H1 (cell line): Measurements from ENCODE around the gene TBCE. TPM values are rescaled to one million over a fixed set of nuclear protein-coding genes. Genes with fewer than 3 reads are reported as not detected.

Experiments
- CTCF ChIA-PET: fragments of 300-600 bp; sonication (Branson Sonifier 250); formaldehyde crosslinking; loops from one replicate; lab custom pipeline; 2021; ENCODE audit not compliant: partially characterized antibody; lab: Charles Lee
- POLR2A ChIA-PET: fragments of 300-600 bp; sonication (Branson Sonifier 250); formaldehyde crosslinking; loops from one replicate; lab custom pipeline; 2021; ENCODE audit warnings: inconsistent platforms; ENCODE audit not compliant: partially characterized antibody; lab: Charles Lee
- DNase-seq, 2 experiments: peaks; one replicate each; pipeline versions ENCODE4 v3.0.0 to v3.0.0-alpha.2; 2010 to 2022; ENCODE audit warnings: low spot score in 2 of 2, low read depth in 1 of 2, mixed read lengths in 1 of 2
- FAIRE-seq: peaks from 2 replicates; lab custom pipeline; 2011; peaks lifted over from hg19 to GRCh38; lab: Jason Lieb, UNC
- H2AFZ ChIP-seq: 2 replicates; pipeline ENCODE4 v1.8.1; 2012; ENCODE audit warnings: low read length, inconsistent platforms
- H2AK5ac ChIP-seq: 2 replicates; pipeline ENCODE4 v1.6.1; 2013; ENCODE audit warnings: low read depth, low read length
- H2BK120ac ChIP-seq: replicated peaks from 2 replicates; pipeline ENCODE3; 2013; ENCODE audit warnings: low read depth, low read length, inconsistent platforms
- H2BK12ac ChIP-seq: 2 replicates; pipeline ENCODE4 v1.6.1; 2013; ENCODE audit warnings: low read depth, low read length
- H2BK15ac ChIP-seq: 2 replicates; pipeline ENCODE4 v1.6.1; 2013; ENCODE audit warnings: low read length
- H2BK20ac ChIP-seq: 2 replicates; pipeline ENCODE4 v1.6.1; 2013; ENCODE audit warnings: low read length
- H2BK5ac ChIP-seq: 2 replicates; pipeline ENCODE4 v1.6.1; 2013; ENCODE audit warnings: low read depth, low read length
- H3K14ac ChIP-seq: 2 replicates; pipeline ENCODE4 v1.6.1; 2013; ENCODE audit warnings: inconsistent platforms; ENCODE audit not compliant: insufficient read length
- H3K18ac ChIP-seq: 2 replicates; pipeline ENCODE4 v1.6.1; 2013; ENCODE audit warnings: low read length; ENCODE audit errors: extremely low read depth
- H3K23ac ChIP-seq: 2 replicates; pipeline ENCODE4 v1.6.1; 2013; ENCODE audit warnings: inconsistent platforms; ENCODE audit not compliant: insufficient read length
- H3K23me2 ChIP-seq: 2 replicates; pipeline ENCODE4 v1.6.1; 2013; ENCODE audit warnings: low read depth, low read length
- H3K27ac ChIP-seq: 2 replicates; pipeline ENCODE4 v1.6.1; 2011; ENCODE audit warnings: low read depth, low read length, inconsistent platforms
- H3K27me3 ChIP-seq, 4 experiments: replicated peaks in 1 of 4; 1 replicate in 1 of 4; 2 replicates in 3 of 4; pipeline versions ENCODE4 v1.6.1 to v1.8.1; 2011 to 2013; ENCODE audit warnings: low read length in 3 of 4, mild to moderate bottlenecking in 3 of 4, inconsistent platforms in 2 of 4, mixed read lengths in 2 of 4, moderate library complexity in 1 of 4; ENCODE audit not compliant: control insufficient read depth in 3 of 4, insufficient read depth in 3 of 4; ENCODE audit errors: extremely low read depth in 1 of 4
- H3K36me3 ChIP-seq, 4 experiments: 2 replicates each; pipeline versions ENCODE4 v1.6.1 to v1.8.1; 2011 to 2013; ENCODE audit warnings: mild to moderate bottlenecking in 4 of 4, low read length in 3 of 4, moderate library complexity in 2 of 4, control low read depth in 1 of 4, inconsistent platforms in 1 of 4; ENCODE audit not compliant: insufficient read depth in 4 of 4, control insufficient read depth in 2 of 4
- H3K4ac ChIP-seq: replicated peaks from 2 replicates; pipeline ENCODE3; 2013; ENCODE audit warnings: low read length, low read depth, mixed read lengths, inconsistent platforms; ENCODE audit not compliant: insufficient read length
- H3K4me1 ChIP-seq, 4 experiments: replicated peaks in 1 of 4; 1 replicate in 1 of 4; 2 replicates in 3 of 4; pipeline versions ENCODE4 v1.6.1 to v1.8.1; 2011 to 2013; ENCODE audit warnings: low read length in 3 of 4, inconsistent platforms in 2 of 4, mixed read lengths in 1 of 4; ENCODE audit not compliant: insufficient read depth in 4 of 4, control insufficient read depth in 3 of 4
- H3K4me2 ChIP-seq, 2 experiments: 2 replicates each; pipeline versions ENCODE4 v1.6.1 to v1.8.1; 2011 to 2013; ENCODE audit warnings: low read depth in 2 of 2, low read length in 2 of 2, control low read depth in 1 of 2, inconsistent platforms in 1 of 2, mild to moderate bottlenecking in 1 of 2; ENCODE audit not compliant: insufficient read depth in 1 of 2
- H3K4me3 ChIP-seq, 4 experiments: fragments of 200-600, 300-600 bp in 1 of 4; sonication (generic), shearing (Covaris generic), sonication (Bioruptor Twin) in 1 of 4; 2 replicates each; pipeline versions ENCODE4 v1.5.1 to v1.8.1; 2011 to 2016; ENCODE audit warnings: low read length in 4 of 4, low read depth in 3 of 4, control low read depth in 2 of 4, inconsistent platforms in 2 of 4, mild to moderate bottlenecking in 2 of 4, mixed read lengths in 1 of 4, moderate library complexity in 1 of 4; ENCODE audit not compliant: insufficient read depth in 2 of 4; ENCODE audit errors: extremely low read depth in 1 of 4
- H3K56ac ChIP-seq: replicated peaks from 2 replicates; pipeline ENCODE3; 2013; ENCODE audit warnings: low read depth, mild to moderate bottlenecking, mixed read lengths, low read length, inconsistent platforms; ENCODE audit not compliant: insufficient read length
- H3K79me1 ChIP-seq: 2 replicates; pipeline ENCODE4 v1.6.1; 2013; ENCODE audit warnings: low read depth, low read length, control low read depth
- H3K79me2 ChIP-seq, 2 experiments: 2 replicates each; pipeline versions ENCODE4 v1.6.1 to v1.8.1; 2012 to 2013; ENCODE audit warnings: low read length in 2 of 2, mild to moderate bottlenecking in 2 of 2, inconsistent platforms in 1 of 2; ENCODE audit not compliant: insufficient read depth in 2 of 2, control insufficient read depth in 1 of 2
- H3K9ac ChIP-seq, 4 experiments: replicated peaks in 1 of 4; 1 replicate in 1 of 4; 2 replicates in 3 of 4; pipeline versions ENCODE4 v1.6.1 to v1.8.1; 2011 to 2013; ENCODE audit warnings: low read depth in 3 of 4, low read length in 3 of 4, control low read depth in 2 of 4, mild to moderate bottlenecking in 2 of 4, moderate library complexity in 2 of 4, inconsistent platforms in 1 of 4; ENCODE audit errors: extremely low read depth in 1 of 4
- H3K9me3 ChIP-seq, 2 experiments: 2 replicates each; pipeline versions ENCODE4 v1.6.1 to v1.8.1; 2012 to 2013; ENCODE audit warnings: mild to moderate bottlenecking in 2 of 2, moderate library complexity in 2 of 2, control low read depth in 1 of 2, inconsistent platforms in 1 of 2, low read depth in 1 of 2, low read length in 1 of 2, mixed read lengths in 1 of 2; ENCODE audit not compliant: insufficient read depth in 2 of 2
- H4K20me1 ChIP-seq, 2 experiments: replicated peaks in 1 of 2; 2 replicates each; pipeline versions ENCODE3 to v1.8.1; 2011 to 2013; ENCODE audit warnings: inconsistent platforms in 2 of 2, low read length in 2 of 2, mild to moderate bottlenecking in 1 of 2; ENCODE audit not compliant: insufficient read depth in 2 of 2, control insufficient read depth in 1 of 2
- H4K5ac ChIP-seq: 2 replicates; pipeline ENCODE4 v1.6.1; 2013; ENCODE audit warnings: low read length, low read depth, mixed read lengths, inconsistent platforms; ENCODE audit not compliant: insufficient read length
- H4K8ac ChIP-seq: 2 replicates; pipeline ENCODE4 v1.8.0; 2013; ENCODE audit warnings: mild to moderate bottlenecking, moderate library complexity, low read length, inconsistent platforms; ENCODE audit not compliant: insufficient read depth; ENCODE audit errors: extremely low read depth
- H4K91ac ChIP-seq: replicated peaks from 2 replicates; pipeline ENCODE3; 2013; ENCODE audit warnings: low read length, mixed read lengths, inconsistent platforms; ENCODE audit not compliant: insufficient read length
- KDM1A ChIP-seq: fragments of 200-600, 300-600 bp; sonication (generic); IDR thresholded peaks from 2 replicates; pipeline ENCODE4 v1.7.1; 2016; ENCODE audit warnings: mild to moderate bottlenecking, low read length, borderline replicate concordance
- NANOG ChIP-seq: IDR thresholded peaks from 2 replicates; pipeline ENCODE4 v1.6.1; 2011; ENCODE audit warnings: low read length, low read depth, mild to moderate bottlenecking, inconsistent platforms; ENCODE audit not compliant: insufficient read depth, poor library complexity, severe bottlenecking
- PHF8 ChIP-seq: fragments of 200-600 bp; sonication (generic); conservative IDR thresholded peaks from 2 replicates; pipeline ENCODE4 v1.7.1; 2012; ENCODE audit warnings: low read depth, mild to moderate bottlenecking, inconsistent platforms, low read length, moderate library complexity
- RAD21 ChIP-seq, 2 experiments: IDR thresholded peaks in 1 of 2; conservative IDR thresholded peaks in 1 of 2; 2 replicates each; pipeline ENCODE4 v1.6.1; 2011; ENCODE audit warnings: low read depth in 2 of 2, low read length in 2 of 2, improper control_type of control experiment in 1 of 2, inconsistent platforms in 1 of 2, mild to moderate bottlenecking in 1 of 2, moderate library complexity in 1 of 2
- SP1 ChIP-seq: IDR thresholded peaks from 2 replicates; pipeline ENCODE4 v1.6.1; 2011; ENCODE audit warnings: low read depth, low read length
- SP4 ChIP-seq: IDR thresholded peaks from 2 replicates; pipeline ENCODE4 v1.6.1; 2012; ENCODE audit warnings: low read length, inconsistent platforms
- TAF1 ChIP-seq: IDR thresholded peaks from 2 replicates; pipeline ENCODE4 v1.6.1; 2011; ENCODE audit warnings: mild to moderate bottlenecking, low read depth, low read length
- WGBS, 2 experiments: shearing (Covaris generic) in 1 of 2; methylation state at CpG; one replicate each; pipeline versions ENCODE4 v1.1.6 to v1.1.7; 2013 to 2015; ENCODE audit warnings: low lambda C conversion rate in 2 of 2, mixed read lengths in 2 of 2, inconsistent platforms in 1 of 2, low coverage in 1 of 2, missing lambda C conversion rate in 1 of 2; ENCODE audit not compliant: insufficient replicate concordance in 2 of 2, insufficient coverage in 1 of 2, insufficient read length in 1 of 2; ENCODE audit errors: extremely low coverage in 1 of 2, missing lambda C conversion rate in 1 of 2; 5-methylcytosine and 5-hydroxymethylcytosine counted together
- long read RNA-seq, 2 experiments: library from RNA in 1 of 2; library from capped mRNA in 1 of 2; stranded (forward); transcript quantifications; one replicate each; pipeline ENCODE4 v2.0.0, GENCODE V29; 2021; ENCODE audit warnings: inconsistent platforms in 1 of 2
- polyA minus RNA-seq, 3 experiments: library from RNA; depleted of rRNA, polyadenylated mRNA; stranded (reverse); fragments of >200 nt; gene quantifications; 1 replicate in 2 of 3; 2 replicates in 1 of 3; pipeline ENCODE4 v1.2.3, GENCODE V29; 2011
- polyA plus RNA-seq, 7 experiments: library from polyadenylated mRNA; depleted of rRNA in 3 of 7; stranded (reverse) in 5 of 7; unstranded in 2 of 7; fragments of >200 nt in 5 of 7; fragments of 200-250 nt in 2 of 7; gene quantifications; 1 replicate in 5 of 7; 2 replicates in 1 of 7; 4 replicates in 1 of 7; pipeline versions ENCODE4 v1.2.1 to v1.2.3, GENCODE V29; 2011 to 2013; ENCODE audit warnings: missing spikeins in 2 of 7, mixed read lengths in 2 of 7
- total RNA-seq: library from RNA; stranded (reverse); fragmentation: NEBNext Ultra II Directional; extraction: Animal tissue kit (Norgen Biotek cat#: 25700); gene quantifications from 2 replicates; pipeline ENCODE4 v1.2.1, GENCODE V29; 2021

TBCE gene
- total RNA-seq: 42.9 and 44.1 TPM in 2 replicates
- 14.5 and 22.7 TPM in 2 replicates for polyA plus RNA-seq (2011; rRNA removed)
- 31.6 TPM for polyA plus RNA-seq (2011; cell fraction: cytosol; rRNA removed)
- polyA plus RNA-seq (2011; cell fraction: nucleus; rRNA removed): 12.4 TPM
- 39.7 to 72.2 TPM (median 46.4 TPM) in 4 replicates for polyA plus RNA-seq (2012, experiment 1 of 2)
- 14.9 TPM for polyA plus RNA-seq (2012, experiment 2 of 2)
- polyA plus RNA-seq (2013, experiment 1 of 2): 41.5 TPM
- 45.3 TPM for polyA plus RNA-seq (2013, experiment 2 of 2)
- 18.5 and 26.1 TPM in 2 replicates for polyA minus RNA-seq (2011; rRNA and poly(A)+ RNA removed)
- polyA minus RNA-seq (2011; cell fraction: cytosol; rRNA and poly(A)+ RNA removed): 14.9 TPM
- 17.2 TPM for polyA minus RNA-seq (2011; cell fraction: nucleus; rRNA and poly(A)+ RNA removed)
- long read RNA-seq, experiment 1, full-length matches to known transcripts: 19 of 51 reads
- long read RNA-seq, experiment 1, partial matches to known transcripts: 26 of 51 reads
- long read RNA-seq, experiment 1, other reads (novel, unspliced or antisense): 6 of 51 reads
- long read RNA-seq, experiment 2, full-length matches to known transcripts: 88 of 95 reads
- long read RNA-seq, experiment 2, partial matches to known transcripts: 2 of 95 reads
- long read RNA-seq, experiment 2, other reads (novel, unspliced or antisense): 5 of 95 reads

- DNase-seq (peak; percentile 95 to 96), FAIRE-seq (peak; percentile 94)
- Histone ChIP-seq H4K91ac (peak within 1 kb of the TSS; percentile 73), H4K20me1 (no peaks in the 10 kb centered on the region), H3K27ac (peak within 1 kb of the TSS; percentile 63), H2AK5ac (no peak within 1 kb of the TSS), H3K56ac (peak within 1 kb of the TSS; percentile 73), H2BK5ac (peak within 1 kb of the TSS; percentile 48), H3K4ac (no peak within 1 kb of the TSS), H3K4me1 (no peaks in the 10 kb centered on the region), H3K23me2 (no peaks in the 10 kb centered on the region), H3K18ac (peak within 1 kb of the TSS; percentile 96), H3K9me3 (no peaks in the 10 kb centered on the region), H3K23ac (no peak within 1 kb of the TSS), H2BK12ac (no peak within 1 kb of the TSS), H3K79me1 (peaks cover 3% of the 10 kb centered on the region), H2BK20ac (no peak within 1 kb of the TSS), H3K27me3 (no peaks in the 10 kb centered on the region), H3K14ac (no peak within 1 kb of the TSS), H3K79me2 (peaks cover 0 to 22% of the 10 kb centered on the region in 2 experiments; a peak in 2 of 4 replicates), H3K9ac (peak within 1 kb of the TSS; percentile 51 to 78 (median 74)), H2AFZ (peak within 1 kb of the TSS; percentile 11; the same call in 1 of the 2 replicates), H2BK120ac (no peak within 1 kb of the TSS), H3K4me2 (peak within 1 kb of the TSS; percentile 69 to 70), H3K4me3 (peak within 1 kb of the TSS; percentile 61 to 86 (median 70)), H3K36me3 (no peaks in the 10 kb centered on the region), H2BK15ac (0 out of 2 replicates have a peak within 1 kb of the TSS, but pooled peaks have one; percentile 67), H4K8ac (0 out of 2 replicates have a peak within 1 kb of the TSS, but pooled peaks have one; percentile 93), H4K5ac (peak within 1 kb of the TSS; percentile 97)
- WGBS, 2 experiments: 2% methylated on average over 38 of the region's 38 CpGs; no CpG with 5 or more reads in 1 of the 2 experiments
- POLR2A ChIA-PET: interaction anchor here (0.8 to 2.5 kb wide), 13 partner anchors 8 to 218 kb away, joined by 3 to 12 read pairs (median 5); partner anchors contain the start of genes ARID4B, GGPS1 and RBM34
- CTCF ChIA-PET: interaction anchor here (0.9 to 1.2 kb wide), 2 partner anchors 9 to 247 kb away, joined by 3 to 4 read pairs; no protein-coding TSS in a partner anchor
- TF ChIP-seq SP4: peak; percentile 85; the same call in 1 of the 2 replicates
- no peak for TF ChIP-seq NANOG
- TF ChIP-seq RAD21 (IDR thresholded peaks at IDR 0.05 in 1 of 2, conservative IDR thresholded peaks at IDR 0.05 in 1 of 2; ENCODE audit: low read depth in 2 of 2, low read length in 2 of 2): peak; percentile 11; a peak in 2 of 4 replicates
- 0 out of 2 replicates have a peak, but pooled peaks have one; percentile 7 for TF ChIP-seq KDM1A
- TF ChIP-seq SP1: peak; percentile 72; the same call in 1 of the 2 replicates
- peak; percentile 98 for TF ChIP-seq TAF1
- peak; percentile 91 for TF ChIP-seq PHF8
Measured at GRCh38 chr1:235367000-235367908, at the start of gene TBCE. Gene TBCE, plus strand, starts transcription at chr1:235367427. Its CDS starts 12,623 bp downstream, at chr1:235380050.
